Raji (cell line): Measurements from ENCODE around the gene AMPD1.
A peak's percentile ranks its signal among the peaks of the same experiment; 100 is the strongest.

Experiments used
- POLR2A ChIP-seq: IDR thresholded peaks from 2 replicates; pipeline ENCODE4 v1.6.1; 2011; ENCODE audit warnings: low read depth, low read length, control low read depth; ENCODE audit not compliant: insufficient read depth

The AMPD1 gene

DNA sequence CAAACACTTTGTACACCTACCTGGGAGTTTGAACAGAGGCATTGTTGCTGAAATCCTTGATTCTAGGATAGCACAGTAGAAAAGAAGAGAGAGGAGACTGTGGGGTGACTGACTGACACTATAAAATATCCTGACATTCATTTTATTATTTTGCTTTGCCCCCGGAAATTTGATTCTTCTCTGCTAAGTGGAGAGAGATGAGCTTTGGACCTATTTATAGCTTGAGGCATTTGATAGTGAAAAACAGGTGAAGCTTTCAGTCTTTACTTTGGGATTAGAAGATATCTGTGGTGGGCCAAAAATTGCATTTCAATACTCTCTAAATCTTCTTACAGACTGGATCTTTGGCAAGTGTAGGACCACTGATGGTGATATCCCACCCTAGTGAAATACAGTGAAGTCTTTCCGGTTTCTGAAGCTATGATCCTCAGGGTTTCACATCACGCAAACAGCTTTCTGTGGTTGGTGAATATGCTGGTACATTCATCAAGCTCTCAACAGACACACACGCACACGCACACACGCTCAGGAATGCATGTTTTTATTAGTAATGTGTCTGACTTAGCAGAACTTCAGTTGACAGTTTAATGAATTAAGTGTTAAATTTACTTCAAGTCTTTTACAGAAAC, at the start of gene AMPD1:
TSS of gene AMPD1 (minus strand) at position 117 of the 629 bp plus-strand sequence. CDS start at position 42, 75 bp downstream.
- no peak for TF ChIP-seq POLR2A

DNA sequence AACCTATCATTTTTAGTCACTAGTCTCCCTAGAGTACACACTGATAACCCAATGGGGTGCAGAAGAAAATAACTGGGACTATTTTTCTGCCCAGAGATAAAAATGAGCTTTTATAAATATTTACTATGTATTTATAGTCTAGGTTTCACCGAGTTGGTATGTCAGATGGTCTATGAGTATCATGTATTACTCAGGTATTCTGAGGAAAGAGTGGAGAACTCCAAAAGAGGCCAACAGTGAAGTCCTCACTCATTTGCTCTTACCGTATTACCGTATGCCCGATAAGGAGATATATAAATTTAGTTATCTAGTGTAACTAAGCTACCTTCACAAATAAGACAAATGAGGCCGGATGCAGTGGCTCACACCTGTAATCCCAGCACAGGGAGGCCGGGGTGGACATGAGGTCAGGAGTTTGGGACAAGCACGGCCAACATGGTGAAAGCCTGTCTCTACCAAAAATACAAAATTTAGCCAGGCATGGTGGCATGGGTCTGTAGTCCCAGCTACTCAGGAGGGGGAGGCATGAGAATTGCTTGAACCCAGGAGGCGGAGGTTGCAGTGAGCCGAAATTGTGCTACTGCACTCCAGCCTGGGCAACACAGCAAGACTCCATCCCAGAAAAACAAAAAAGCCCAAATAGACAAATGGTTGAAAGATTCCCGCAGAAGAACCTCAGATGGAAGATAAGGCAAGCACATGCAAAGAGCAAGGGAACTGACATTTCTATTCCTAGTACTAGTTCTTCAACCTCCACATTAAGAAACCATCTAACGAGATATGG, 46.8 kb upstream of the AMPD1 start:
- no peak for TF ChIP-seq POLR2A

DNA sequence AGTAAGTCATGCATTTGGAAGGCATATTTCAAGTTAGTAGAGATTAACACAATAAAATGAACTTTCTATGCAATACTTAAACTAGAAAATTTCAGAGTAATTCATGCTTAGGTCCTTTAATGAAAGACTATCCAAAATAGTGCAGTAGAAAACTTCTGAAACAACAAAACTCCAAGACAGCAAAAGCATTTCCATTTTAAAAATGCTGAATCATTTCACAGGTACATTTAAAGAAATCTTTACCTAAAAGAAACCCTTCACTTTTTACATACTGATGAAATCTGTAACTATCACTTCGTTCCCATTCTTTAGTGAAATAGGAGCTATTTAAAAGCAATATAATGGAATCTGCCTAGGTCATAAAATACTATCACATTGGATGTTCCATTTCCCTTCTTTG, 45.0 kb upstream of the AMPD1 start:
- TF ChIP-seq POLR2A = no peak

DNA sequence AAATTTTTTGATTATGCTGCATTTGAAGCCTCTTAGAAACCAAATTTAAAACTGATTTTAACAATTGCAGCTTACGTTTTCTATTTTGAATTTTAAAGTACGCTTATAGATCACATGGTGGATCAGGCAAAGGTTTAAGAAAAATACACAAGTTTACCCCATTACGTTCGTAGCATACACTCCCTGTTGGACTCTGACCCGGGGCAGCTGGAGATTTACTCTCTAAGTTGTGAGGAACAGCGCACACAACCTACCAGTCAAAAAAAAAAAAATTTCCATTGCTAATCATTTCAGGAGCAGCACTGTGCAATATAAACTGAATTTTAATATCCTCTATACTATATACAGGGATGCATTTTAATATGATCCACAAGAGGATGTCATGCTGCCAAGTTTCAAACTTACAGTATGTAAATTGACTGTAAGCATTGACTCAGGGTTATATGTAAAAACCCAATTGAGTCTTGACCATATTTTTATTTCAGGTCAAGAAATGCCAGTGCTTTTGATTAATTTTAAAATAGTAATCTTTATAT, 42.0 kb upstream of the AMPD1 start:
- no peak for TF ChIP-seq POLR2A

DNA sequence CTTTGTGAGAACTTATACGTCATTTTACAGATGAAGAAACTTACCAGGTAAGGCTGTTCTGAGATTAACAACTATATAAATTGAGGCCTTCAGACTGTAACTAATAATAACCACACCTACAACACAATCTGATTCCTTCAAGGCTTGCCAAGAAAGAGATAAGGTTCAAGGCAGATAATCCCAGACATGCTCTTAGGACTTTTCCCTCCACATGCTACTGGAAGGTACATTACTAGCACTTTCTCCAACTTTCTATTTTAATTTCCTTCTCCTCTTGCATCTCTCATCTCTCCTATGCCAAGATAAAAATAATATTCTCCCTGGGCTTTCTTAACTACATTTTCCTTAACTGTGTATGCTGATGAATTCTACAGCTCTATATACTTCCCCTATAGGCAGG, 40.1 kb upstream of the AMPD1 start:
- TF ChIP-seq POLR2A = no peak

DNA sequence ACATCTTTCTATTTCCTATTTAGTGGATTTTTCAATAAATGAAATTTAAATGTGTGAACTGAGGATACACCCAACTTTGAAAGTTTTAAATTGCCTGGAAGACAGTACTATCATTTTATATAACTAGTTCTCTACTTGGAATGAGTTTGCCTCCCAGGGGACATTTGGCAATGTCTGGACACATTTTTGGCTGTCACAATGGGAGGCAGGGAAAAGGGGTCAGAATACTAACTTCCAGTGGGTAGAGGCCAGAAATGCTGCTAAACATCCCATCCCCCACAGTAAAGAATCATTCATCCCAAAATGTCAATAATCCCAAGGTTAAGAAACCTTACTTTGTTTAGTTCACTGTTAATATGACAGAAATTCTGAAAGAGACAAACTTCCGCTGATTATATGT, 34.4 kb upstream of the AMPD1 start:
- TF ChIP-seq POLR2A = no peak

DNA sequence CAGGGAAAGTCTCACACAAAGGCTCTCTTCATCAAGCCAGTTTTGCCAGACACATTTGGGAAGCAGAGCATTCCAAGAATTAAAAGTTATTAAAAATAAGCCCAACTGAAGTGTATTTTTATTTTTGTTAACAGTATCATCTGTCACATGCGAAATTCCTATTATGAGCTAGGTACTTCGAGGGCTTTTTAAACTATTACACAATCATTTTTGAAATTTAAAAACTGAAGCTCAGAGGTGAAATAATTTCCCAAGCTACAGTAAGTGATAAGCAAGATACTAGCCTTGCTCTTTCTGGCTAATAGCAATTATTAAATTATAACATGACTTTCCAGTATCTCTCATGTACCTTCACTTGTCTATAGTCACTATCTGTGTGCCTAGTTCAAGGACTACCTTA, 33.2 kb upstream of the AMPD1 start:
- TF ChIP-seq POLR2A = no peak

DNA sequence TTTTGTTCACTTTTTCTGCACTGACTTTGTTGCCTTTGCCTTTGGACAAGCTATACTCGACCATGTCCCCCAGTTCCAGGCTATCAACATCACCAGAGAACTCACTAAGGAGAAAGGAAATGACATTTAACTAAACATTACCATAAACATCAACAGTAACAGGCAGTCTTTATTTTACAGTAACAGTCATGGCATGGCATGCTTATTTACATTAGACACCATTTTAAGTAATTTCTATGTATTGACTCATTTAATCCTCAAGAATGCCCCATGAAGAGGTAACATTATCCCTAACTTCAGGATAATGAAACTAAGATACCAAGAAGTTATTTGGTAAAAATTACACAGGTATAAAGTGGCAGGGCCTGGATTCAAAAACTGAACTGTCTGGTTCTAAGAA, 29.9 kb upstream of the AMPD1 start:
- no peak for TF ChIP-seq POLR2A

DNA sequence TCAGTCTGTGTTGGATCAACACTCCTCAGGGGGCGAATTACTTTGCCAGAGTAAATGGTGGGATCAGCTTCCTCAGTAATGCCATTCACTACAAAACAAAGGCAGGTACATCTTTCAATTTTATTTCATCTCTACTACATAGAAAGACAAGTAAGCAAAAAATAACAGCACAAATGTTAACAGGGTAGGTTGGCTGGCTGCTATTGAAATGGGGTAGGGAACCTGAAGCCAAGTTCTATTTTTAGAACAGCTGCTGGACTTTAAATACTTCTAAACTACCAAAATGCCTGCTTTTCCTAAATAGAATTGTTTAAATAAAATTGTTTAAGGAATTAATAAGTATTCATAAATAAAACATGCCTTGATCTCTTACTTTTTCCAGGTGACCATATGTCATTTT, 28.6 kb upstream of the AMPD1 start:
- no peak for TF ChIP-seq POLR2A

DNA sequence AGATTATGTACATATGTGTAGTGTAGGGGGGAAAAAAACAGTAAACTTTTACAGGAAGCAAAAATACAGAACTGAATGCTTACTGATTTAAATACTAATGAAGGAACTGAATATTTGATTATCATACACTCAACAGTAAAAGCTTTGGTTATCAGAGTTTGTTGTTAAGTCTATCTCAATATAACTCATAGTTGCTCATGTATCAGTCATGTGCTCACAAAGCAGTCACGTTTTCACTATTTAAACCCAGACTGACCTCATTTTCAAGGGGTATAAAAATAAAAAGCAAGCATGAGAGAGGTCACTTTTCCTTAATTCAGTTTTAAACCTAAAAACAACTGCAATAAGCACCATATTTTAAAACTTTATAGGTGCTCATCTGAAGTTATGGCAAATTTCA, 28.1 kb upstream of the AMPD1 start:
- TF ChIP-seq POLR2A = no peak

DNA sequence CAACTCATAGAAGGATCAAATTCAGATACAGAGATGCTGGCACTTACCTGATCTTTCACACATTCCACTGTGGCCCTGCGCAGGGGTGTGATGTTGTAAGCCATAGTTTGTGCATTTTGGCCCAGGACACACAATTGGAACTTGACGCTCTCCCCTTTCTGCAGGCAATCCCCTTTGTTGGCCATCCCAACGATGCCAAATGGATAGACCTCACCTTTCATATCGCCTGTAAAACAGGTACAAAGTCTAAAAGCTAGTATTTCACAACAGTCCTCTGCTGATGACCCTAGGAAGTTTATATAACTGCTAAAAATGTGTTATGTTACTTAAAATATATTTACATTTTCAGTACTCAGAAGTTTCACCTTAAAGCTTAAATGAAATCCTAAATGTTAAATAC, 25.1 kb upstream of the AMPD1 start:
- no peak for TF ChIP-seq POLR2A

DNA sequence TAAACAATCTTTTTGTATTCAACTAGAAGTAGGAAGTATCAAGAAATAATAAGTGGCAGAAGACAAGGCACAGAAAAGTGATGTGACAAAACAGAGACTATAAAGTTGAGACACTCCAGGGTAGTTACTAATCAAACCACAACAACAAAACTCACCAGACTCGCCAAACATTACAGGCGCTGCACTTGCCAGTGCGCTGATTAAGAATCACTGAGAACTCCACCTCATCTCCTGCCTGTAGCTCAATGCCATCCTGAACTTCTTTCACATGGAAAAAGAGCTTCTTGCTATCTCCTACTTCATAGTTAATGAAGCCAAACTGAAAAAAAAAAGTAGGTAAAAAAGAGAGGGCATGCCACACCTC, 24.1 kb upstream of the AMPD1 start:
- no peak for TF ChIP-seq POLR2A

DNA sequence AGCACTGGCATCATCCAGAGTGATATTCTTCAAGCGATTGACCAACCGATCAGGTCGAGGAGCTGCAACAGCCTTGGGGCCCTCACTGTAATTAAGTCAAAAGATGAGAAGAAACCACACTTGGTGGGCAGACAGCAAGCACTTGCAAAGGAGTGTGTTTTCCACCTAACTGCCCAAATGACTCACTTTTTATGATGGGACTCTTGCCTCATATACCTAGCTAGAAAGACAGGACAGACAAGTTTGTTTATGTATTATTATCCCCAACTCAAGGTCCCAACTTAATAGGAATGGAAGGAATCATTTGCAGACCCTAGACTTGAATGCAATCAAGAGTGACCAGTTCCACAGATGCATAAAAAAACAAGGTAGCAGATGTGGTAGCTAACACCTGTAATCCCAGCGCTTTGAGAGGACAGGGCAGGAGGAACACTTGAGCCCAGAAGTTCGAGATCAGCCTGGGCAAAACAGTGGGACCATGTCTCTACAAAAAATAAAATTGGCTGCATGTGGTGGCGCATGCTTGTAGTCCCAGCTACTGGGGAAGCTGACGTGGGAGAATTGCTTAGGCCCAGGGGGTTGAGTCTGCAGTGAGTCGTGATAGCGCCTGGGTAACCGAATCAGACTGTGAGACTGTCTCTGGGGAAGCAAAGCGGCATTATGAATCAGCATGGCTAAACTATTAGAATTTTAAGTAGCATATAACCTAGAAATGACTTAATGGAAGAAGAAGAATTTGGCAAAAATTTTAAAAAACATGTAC, 23.5 kb upstream of the AMPD1 start:
- no peak for TF ChIP-seq POLR2A

DNA sequence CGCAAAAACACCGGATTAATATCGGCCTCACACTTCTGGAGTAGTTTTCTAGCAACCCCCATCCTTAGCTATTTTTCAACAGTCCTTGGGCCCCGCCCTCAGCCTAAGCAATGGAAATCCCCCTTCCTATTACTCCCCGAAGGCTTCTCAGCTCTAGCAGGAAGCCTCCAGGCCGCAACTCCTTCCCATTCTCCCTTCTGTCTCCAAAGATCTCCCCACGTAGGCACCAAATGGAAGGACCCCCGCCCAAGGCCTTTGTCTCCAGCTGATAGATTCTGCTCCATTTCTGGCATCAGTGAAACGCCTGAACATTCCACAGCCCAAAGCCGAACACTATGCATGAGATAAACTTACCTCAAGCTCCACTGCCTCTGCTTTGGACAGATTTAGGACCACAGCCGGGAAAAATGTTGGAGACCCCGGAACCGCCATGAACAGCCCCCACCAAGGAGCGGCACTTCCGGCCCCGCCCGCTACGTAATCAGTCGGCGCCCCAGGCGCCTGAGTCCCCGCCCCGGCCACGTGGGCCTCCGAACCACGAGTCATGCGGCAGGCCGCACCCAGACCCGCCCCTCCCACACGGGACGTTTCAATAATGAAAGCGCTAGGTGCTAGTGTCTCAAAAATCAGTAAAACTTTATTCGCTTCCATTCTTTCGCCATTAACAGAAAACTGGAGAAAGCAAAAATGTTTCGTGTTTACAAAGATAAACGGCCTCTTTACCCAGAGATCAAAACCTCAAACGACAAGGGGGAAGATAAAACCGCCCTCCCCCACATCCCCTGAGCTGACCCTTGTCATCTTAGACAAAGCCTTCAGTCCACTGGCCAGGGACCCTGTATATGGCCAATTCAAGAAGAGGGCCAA, 21.2 kb upstream of the AMPD1 start, which contains the start of gene NRAS:
TSS of gene NRAS (minus strand) at position 468 of the 867 bp plus-strand sequence. CDS start 611 bp downstream, outside the sequence.
- peak; percentile 56 for TF ChIP-seq POLR2A

DNA sequence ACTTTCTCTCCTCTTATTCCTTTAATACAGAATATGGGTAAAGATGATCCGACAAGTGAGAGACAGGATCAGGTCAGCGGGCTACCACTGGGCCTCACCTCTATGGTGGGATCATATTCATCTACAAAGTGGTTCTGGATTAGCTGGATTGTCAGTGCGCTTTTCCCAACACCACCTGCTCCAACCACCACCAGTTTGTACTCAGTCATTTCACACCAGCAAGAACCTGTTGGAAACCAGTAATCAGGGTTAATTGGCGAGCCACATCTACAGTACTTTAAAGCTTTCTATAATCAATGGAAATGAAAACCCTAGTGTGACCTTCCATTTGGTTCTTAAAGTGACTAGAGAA, 20.6 kb upstream of the AMPD1 start:
- no peak for TF ChIP-seq POLR2A
